T-helper 1 cell treated with Interleukin-12 subunit alpha and Interleukin-12 subunit beta and Interleukin-4 antibody, amounts not matched to agents 30 ng/mL and 1 ng/mL, for 36 hours (primary cell): ENCODE results near the gene CCDC14. TPM values are rescaled to one million over a fixed set of nuclear protein-coding genes. Genes with fewer than 3 reads are reported as not detected.
"Not testable (repeated sequence)": the region's sequence is repeated elsewhere in the genome, so short reads cannot be mapped to it uniquely, and the experiment has no call there.

Source experiments
- intact Hi-C: fragments of 100-400 bp; cut with micrococcal nuclease; formaldehyde crosslinking; loops from one replicate; pipeline ENCODE4 v1.15.1; 2024
- total RNA-seq: library from RNA; stranded (reverse); gene quantifications from 2 replicates; pipeline ENCODE4 v1.2.3, GENCODE V29; 2022

Gene CCDC14
- total RNA-seq, 1 donor from 2014 or later = 38.3 TPM

- intact Hi-C loops = no loop called here
Observed at GRCh38 chr3:123971406-123971805, 10.4 kb upstream of the CCDC14 start.

GRCh38 chr3:123967260-123967659, 6.2 kb upstream of the CCDC14 start:
- intact Hi-C loops = not testable (repeated sequence)

- intact Hi-C loops = not testable (repeated sequence)
Observed at GRCh38 chr3:123966799-123967198, 5.8 kb upstream of the CCDC14 start.

GRCh38 chr3:123964793-123965192, 3.8 kb upstream of the CCDC14 start:
- intact Hi-C loops = loop anchor here (5.0 kb wide), 2 partner anchors 68 to 768 kb away; partner anchors contain the start of genes KALRN and UMPS

- intact Hi-C loops = loop anchor here (1.0 to 5.0 kb wide), 5 partner anchors 71 to 771 kb away; partner anchors contain the start of genes HACD2, KALRN, MYLK and SEC22A
Observed at GRCh38 chr3:123961508-123961856, 453 bp upstream of the CCDC14 start.

GRCh38 chr3:123953735-123954134, 7.3 kb downstream of the CCDC14 start:
- intact Hi-C loops = no loop called here

GRCh38 chr3:123952844-123953520, 8.0 kb downstream of the CCDC14 start:
- intact Hi-C loops = no loop called here

GRCh38 chr3:123951522-123952447, 9.2 kb downstream of the CCDC14 start:
- intact Hi-C loops = no loop called here

GRCh38 chr3:123949641-123950040, 11.4 kb downstream of the CCDC14 start:
- intact Hi-C loops = no loop called here

- intact Hi-C loops = no loop called here
Observed at GRCh38 chr3:123948449-123948848, 12.6 kb downstream of the CCDC14 start.

GRCh38 chr3:123947482-123947881, 13.5 kb downstream of the CCDC14 start:
- intact Hi-C loops = no loop called here

- intact Hi-C loops = loop anchor here (1.0 kb wide), 1 partner anchor 138 kb away; no protein-coding TSS in a partner anchor
Observed at GRCh38 chr3:123941542-123941941, 19.5 kb downstream of the CCDC14 start.

GRCh38 chr3:123941121-123941520, 19.9 kb downstream of the CCDC14 start:
- intact Hi-C loops = loop anchor here (1.0 kb wide), 1 partner anchor 138 kb away; no protein-coding TSS in a partner anchor

- intact Hi-C loops = no loop called here
Observed at GRCh38 chr3:123939706-123940105, 21.3 kb downstream of the CCDC14 start.

- intact Hi-C loops = no loop called here
Observed at GRCh38 chr3:123936400-123936799, 24.6 kb downstream of the CCDC14 start.

- intact Hi-C loops = no loop called here
Observed at GRCh38 chr3:123935830-123936229, 25.2 kb downstream of the CCDC14 start.

- intact Hi-C loops = no loop called here
Observed at GRCh38 chr3:123934250-123934649, 26.8 kb downstream of the CCDC14 start.

GRCh38 chr3:123930445-123930844, 30.6 kb downstream of the CCDC14 start:
- intact Hi-C loops = no loop called here

- intact Hi-C loops = no loop called here
Observed at GRCh38 chr3:123929325-123929724, 31.7 kb downstream of the CCDC14 start.

GRCh38 chr3:123926396-123926795, 34.6 kb downstream of the CCDC14 start:
- intact Hi-C loops = no loop called here

GRCh38 chr3:123920868-123921267, 40.2 kb downstream of the CCDC14 start:
- intact Hi-C loops = no loop called here

GRCh38 chr3:123920383-123920782, 40.6 kb downstream of the CCDC14 start:
- intact Hi-C loops = no loop called here
